GM21717 (cell line): ENCODE data around the gene FUT2.
"Not testable (repeated sequence)": the region's sequence is repeated elsewhere in the genome, so short reads cannot be mapped to it uniquely, and the experiment has no call there.

Experiments used
- ATAC-seq: cut with Tn5 transposase; IDR thresholded peaks from one replicate; pipeline ENCODE4 v1.9.1; 2021; ENCODE audit warnings: mild to moderate bottlenecking, moderate library complexity; ENCODE audit not compliant: unreplicated experiment

The FUT2 gene

DNA sequence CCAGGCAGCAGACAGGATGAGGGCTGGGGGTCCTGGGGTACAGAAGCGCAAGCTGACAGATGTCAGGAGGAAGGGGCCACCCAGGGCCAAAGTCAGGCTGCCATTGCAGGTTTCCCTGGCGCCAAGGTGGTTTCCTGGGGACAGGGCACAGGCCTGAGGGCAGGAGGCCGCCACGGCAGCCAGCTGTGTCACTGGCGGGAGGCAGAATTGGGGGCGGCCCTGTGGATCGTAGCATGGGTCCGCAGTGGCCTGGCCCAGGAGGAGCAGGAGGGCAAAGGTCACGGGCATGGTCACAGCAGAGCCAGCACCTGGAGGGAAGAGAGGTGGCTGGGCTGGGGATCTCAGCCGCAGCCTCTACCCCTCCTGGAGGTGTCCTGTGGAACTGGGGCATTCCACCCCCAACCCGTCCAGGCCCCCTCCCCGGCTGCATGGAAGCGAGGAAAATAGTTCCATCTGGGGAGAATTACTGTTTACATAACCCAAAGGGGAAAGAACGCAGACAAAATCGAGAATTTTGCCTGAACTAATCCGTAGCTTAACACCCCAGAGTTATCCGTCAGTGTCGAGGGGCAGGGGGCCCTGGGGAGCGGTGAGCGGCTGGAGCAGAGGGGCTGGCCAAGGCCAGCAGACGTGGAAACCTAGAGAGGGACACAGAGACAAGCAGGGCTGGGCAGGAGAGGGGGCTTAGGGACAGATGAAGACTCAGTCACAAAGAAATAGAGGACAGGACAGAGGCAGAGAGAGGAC lies 24.9 kb upstream of the FUT2 start:
- ATAC-seq: no peak

DNA sequence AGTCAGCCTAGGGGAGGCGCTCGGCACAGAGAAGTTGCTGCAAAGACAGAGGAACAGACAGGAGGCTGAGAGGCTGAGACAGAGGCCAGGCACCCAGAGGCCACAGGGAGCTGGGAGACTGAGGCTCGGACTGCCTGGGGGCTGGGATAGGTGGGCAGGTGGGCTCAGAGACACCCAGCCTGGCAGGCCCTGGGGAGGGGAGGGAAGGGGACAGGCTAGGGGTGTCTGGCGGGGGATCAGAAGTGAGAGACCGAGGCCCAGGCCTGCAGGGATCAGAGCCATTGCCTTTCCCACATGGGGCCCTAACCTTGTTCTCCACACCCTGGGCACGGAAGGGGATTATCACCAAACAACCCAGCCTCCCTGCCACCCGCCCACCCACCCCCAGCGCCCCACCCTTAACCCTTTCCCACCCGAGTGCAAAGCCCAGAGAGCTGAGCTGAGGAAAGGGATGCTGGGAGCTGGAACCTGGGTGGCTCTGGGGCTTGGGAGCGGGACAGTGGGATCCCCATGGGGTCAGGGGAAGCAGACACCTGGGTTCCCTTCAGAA lies 24.2 kb upstream of the FUT2 start:
- no peak for ATAC-seq

- ATAC-seq: no peak
Measured at GRCh38 chr19:48672994-48673393, 22.8 kb upstream of the FUT2 start, which contains the start of gene NTN5. Gene NTN5 (minus strand): TSS chr19:48673017. CDS start chr19:48670986, 2,031 bp downstream.

- no peak for ATAC-seq
Measured at GRCh38 chr19:48673436-48674100, 22.2 kb upstream of the FUT2 start.

GRCh38 chr19:48674216-48674809 lies 21.5 kb upstream of the FUT2 start:
- ATAC-seq: no peak

DNA sequence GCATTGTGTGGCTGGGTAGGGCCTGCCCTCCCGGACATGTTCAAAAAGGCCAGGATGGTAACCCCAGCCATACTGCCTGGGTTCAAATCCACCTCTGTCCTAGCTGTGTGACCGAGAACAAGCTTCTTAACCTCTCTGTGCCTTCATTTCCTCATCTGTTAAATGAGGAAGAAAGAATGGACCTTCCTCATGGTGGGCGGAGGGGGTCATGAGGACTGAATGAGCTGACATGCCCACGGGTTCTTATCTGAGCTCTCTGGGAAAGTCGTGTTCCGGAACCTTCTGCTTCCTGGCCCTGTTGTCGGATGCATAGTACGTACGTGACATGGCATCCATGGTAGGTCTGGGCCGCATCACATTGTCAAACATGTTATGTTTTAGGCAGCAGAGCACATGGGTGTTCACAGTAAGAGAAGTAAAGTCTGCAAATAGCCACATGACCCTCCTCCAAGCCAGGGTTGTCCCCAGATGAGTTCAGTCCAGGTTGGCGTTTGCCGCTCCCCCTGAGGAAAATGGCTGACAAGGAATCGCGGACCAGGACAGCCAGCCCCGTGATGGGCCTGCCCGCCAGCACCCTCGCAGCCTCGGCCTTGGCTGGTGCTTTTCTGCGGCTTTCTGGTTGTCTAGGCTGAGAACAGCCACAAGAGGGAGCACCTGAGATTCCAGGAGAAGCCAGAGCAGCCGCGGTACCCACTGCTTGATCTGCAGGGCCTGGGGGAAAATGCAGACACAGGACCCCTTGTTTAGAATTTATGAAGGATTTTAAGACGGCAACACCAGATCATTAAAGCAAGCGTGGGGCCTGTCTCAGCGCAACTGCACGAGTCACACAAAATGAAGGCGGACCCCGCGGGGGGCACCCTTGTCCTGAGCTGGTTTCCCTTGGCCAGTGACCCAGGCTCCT lies 20.6 kb upstream of the FUT2 start:
- no peak for ATAC-seq

DNA sequence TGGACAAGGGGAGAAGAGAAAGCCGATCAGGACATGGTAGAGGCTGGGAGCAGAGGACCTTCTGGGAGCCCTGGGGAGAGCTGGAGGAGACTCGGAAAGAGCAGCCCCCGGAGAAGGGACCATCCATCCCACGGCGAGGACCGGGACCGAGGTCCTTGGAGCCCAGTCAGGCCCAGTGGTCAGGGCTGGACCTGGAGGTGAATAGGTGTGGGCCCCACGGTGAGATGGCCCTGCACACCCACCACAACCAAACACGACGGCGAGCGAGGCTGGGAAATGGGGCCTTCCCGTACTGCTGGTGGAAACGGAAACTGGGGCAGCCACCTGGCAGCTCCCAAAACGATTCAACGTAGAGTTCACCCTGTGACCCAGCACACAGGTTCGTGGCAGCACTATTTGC lies 19.3 kb upstream of the FUT2 start:
- no peak for ATAC-seq

GRCh38 chr19:48676887-48677286 lies 18.9 kb upstream of the FUT2 start:
- no peak for ATAC-seq

GRCh38 chr19:48678201-48678600 lies 17.6 kb upstream of the FUT2 start:
- no peak for ATAC-seq

DNA sequence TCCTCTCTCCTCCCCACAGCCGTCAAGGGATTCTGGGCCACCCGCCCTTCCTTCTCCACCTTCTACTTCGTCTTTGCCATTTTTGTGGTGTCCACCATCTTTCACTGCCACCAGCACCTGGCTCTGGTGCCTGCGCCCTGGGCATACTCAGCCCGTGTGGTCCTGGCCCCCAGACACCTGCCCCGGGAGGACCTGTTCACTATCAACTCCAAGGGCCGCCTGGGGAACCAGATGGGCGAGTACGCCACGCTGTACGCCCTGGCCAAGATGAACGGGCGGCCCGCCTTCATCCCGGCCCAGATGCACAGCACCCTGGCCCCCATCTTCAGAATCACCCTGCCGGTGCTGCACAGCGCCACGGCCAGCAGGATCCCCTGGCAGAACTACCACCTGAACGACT lies 15.8 kb upstream of the FUT2 start:
- ATAC-seq: not testable (repeated sequence)

GRCh38 chr19:48680436-48681126 lies 15.2 kb upstream of the FUT2 start:
- no peak for ATAC-seq

- ATAC-seq: no peak
Measured at GRCh38 chr19:48681127-48681470, 14.7 kb upstream of the FUT2 start.

GRCh38 chr19:48683349-48683748 lies 12.4 kb upstream of the FUT2 start:
- no peak for ATAC-seq

DNA sequence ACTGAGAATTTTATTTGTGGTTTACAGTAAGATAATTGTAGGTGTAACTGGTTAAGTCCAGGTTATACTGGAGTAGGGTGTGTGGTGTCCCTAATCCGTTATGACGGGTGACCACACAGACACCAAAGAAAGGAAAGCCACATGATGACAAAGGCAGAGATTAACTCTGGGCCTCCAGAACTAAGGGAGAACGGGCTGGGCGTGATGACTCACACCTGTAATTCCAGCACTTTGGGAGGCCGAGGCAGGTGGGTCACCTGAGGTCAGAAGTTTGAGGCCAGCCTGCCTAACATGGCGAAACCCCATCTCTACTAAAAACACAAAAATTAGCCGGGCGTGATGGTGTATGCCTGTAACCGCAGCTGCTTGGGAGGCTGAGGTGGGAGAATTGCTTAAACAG lies 10.2 kb upstream of the FUT2 start:
- ATAC-seq: no peak

- ATAC-seq: no peak
Measured at GRCh38 chr19:48686088-48686487, 9.7 kb upstream of the FUT2 start.

- ATAC-seq: not testable (repeated sequence)
Measured at GRCh38 chr19:48686637-48687036, 9.1 kb upstream of the FUT2 start.

DNA sequence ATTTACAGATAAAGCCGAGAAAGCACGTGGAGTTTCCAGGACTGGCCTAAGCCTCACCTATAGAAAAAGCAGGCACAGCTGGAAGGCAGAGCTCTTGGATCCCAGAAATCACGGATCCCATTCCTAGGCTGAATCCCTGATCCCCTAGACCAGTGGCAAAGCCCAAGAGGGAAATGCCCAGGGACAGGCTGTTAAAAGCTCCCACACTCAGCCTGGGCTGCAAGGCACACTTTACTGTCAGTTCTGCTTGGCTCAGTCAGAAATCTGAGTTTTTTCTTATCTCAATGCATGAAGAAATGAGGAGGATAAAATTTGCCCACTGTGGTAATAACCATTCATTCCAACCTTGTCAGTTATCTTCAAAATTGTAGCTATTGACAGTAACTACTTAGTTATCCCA lies 8.0 kb upstream of the FUT2 start:
- no peak for ATAC-seq

GRCh38 chr19:48689449-48689848 lies 6.3 kb upstream of the FUT2 start:
- ATAC-seq: no peak

DNA sequence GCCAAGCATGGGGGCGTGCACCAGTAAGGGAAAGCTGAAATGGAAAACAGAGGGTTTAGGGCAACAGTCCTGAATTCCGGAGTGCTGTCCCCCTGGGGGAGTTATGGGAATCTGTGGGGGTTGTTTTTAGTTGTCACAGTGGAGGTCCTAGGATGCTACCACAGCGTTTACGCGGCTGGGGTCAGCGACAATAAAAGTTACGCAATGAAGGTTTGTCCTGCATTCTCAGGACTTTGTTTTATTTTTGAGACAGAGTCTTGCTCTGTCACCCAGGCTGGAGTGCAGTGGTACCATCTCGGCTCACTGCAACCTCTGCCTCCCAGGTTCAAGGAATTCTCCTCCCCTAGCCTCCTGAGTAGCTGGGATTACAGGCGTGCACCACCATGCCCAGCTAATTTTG lies 2.1 kb upstream of the FUT2 start:
- ATAC-seq: not testable (repeated sequence)

DNA sequence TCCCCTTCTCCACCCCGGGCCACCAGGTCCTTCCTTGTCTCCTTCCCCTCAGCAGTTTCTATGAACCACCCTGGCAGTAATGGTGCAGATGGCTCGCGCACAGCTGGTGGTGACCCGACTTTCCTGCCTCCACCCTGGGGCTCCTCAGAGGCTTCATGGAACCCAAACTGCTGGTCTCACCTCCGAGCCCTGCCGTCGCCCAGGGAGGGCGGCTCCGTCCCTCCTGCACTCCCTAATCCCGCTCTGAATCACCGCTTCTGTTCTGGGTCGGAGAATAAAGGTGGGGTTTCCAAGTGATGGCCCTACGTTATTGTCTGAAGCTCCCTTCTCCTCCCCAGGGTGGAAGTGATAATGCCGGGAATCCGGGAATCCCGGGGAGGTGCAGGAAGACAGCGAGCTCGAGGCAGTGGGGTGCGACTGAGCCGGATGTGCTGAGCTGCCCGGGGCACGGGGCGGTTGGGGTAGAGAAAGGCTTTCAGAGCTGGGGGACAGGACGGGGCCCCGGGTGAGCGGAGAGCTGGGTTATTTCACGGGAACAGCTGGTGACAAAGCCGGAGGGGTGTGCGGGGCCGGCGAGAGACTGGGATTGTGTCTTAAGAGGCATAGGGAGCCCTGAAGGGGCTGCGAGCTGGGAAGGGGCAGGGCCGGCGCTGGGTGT lies 711 bp downstream of the FUT2 start:
- ATAC-seq: no peak
